Measurements from ENCODE around the gene RGL1. TPM values are rescaled to one million over a fixed set of nuclear protein-coding genes. Genes with fewer than 3 reads are reported as not detected.

The RGL1 gene
- total RNA-seq, 2 donors from 2014 or later, result 26.3 to 34.0 TPM

- DNase-seq (ENCODE audit: low spot score), result no peak
- intact Hi-C loops (cut with DNase I), result loop anchor here in 1 of 2 donors (5.0 kb wide), 1 partner anchor 1244 kb away; no protein-coding TSS in a partner anchor
These were observed 126.8 kb downstream of the RGL1 start for GRCh38 chr1:183931646-183932271.

- DNase-seq (ENCODE audit: low spot score), result peak; percentile 94
- intact Hi-C loops (cut with DNase I), result loop anchor here in 1 of 2 donors (5.0 kb wide), 1 partner anchor 1245 kb away; no protein-coding TSS in a partner anchor
These were observed 127.5 kb downstream of the RGL1 start for GRCh38 chr1:183932412-183932811.

GRCh38 chr1:183933528-183934179, 128.7 kb downstream of the RGL1 start:
- intact Hi-C loops (cut with DNase I), result loop anchor here in 1 of 2 donors (5.0 kb wide), 1 partner anchor 1246 kb away; no protein-coding TSS in a partner anchor
- DNase-seq (ENCODE audit: low spot score), result no peak

- intact Hi-C loops (cut with DNase I), result loop anchor here in 1 of 2 donors (5.0 kb wide), 1 partner anchor 1247 kb away; no protein-coding TSS in a partner anchor
- DNase-seq (ENCODE audit: low spot score), result no peak
These were observed 129.4 kb downstream of the RGL1 start for GRCh38 chr1:183934314-183934713.

- no peak for DNase-seq (ENCODE audit: low spot score)
- intact Hi-C loops (cut with DNase I), result no loop called here
These were observed 131.1 kb downstream of the RGL1 start for GRCh38 chr1:183936009-183936408.

- DNase-seq (ENCODE audit: low spot score), result no peak
- intact Hi-C loops (cut with DNase I), result no loop called here
These were observed 131.9 kb downstream of the RGL1 start for GRCh38 chr1:183936791-183937190.

- intact Hi-C loops (cut with DNase I), result no loop called here
- DNase-seq (ENCODE audit: low spot score), result no peak
These were observed 132.7 kb downstream of the RGL1 start for GRCh38 chr1:183937611-183938010.

GRCh38 chr1:183941001-183941400, 136.1 kb downstream of the RGL1 start:
- intact Hi-C loops (cut with DNase I), result no loop called here
- no peak for DNase-seq (ENCODE audit: low spot score)

- intact Hi-C loops (cut with DNase I), result no loop called here
- no peak for DNase-seq (ENCODE audit: low spot score)
These were observed 138.2 kb downstream of the RGL1 start for GRCh38 chr1:183942933-183943693.

GRCh38 chr1:183945428-183946319, 140.8 kb downstream of the RGL1 start:
- DNase-seq (ENCODE audit: low spot score), result no peak
- intact Hi-C loops (cut with DNase I), result no loop called here

GRCh38 chr1:183946320-183946613, 141.3 kb downstream of the RGL1 start:
- intact Hi-C loops (cut with DNase I), result no loop called here
- DNase-seq (ENCODE audit: low spot score), result no peak

- intact Hi-C loops (cut with DNase I), result no loop called here
These were observed 143.1 kb downstream of the RGL1 start for GRCh38 chr1:183947988-183948387.

GRCh38 chr1:183952101-183952500, 147.2 kb downstream of the RGL1 start:
- no peak for DNase-seq (ENCODE audit: low spot score)
- intact Hi-C loops (cut with DNase I), result no loop called here

More at GRCh38 chr1:183947988-183948387, 143.1 kb downstream of the RGL1 start:
- no peak for DNase-seq (ENCODE audit: low spot score)

- no peak for DNase-seq (ENCODE audit: low spot score)
- intact Hi-C loops (cut with DNase I), result no loop called here
These were observed 148.1 kb downstream of the RGL1 start for GRCh38 chr1:183953031-183953430.

- intact Hi-C loops (cut with DNase I), result no loop called here
- DNase-seq (ENCODE audit: low spot score), result no peak
These were observed 149.6 kb downstream of the RGL1 start for GRCh38 chr1:183954496-183954895.

GRCh38 chr1:183956559-183957188, 151.8 kb downstream of the RGL1 start:
- DNase-seq (ENCODE audit: low spot score), result no peak
- intact Hi-C loops (cut with DNase I), result no loop called here

GRCh38 chr1:183957216-183957830, 152.4 kb downstream of the RGL1 start:
- peak; percentile 86 for DNase-seq (ENCODE audit: low spot score)
- intact Hi-C loops (cut with DNase I), result no loop called here

GRCh38 chr1:183958958-183959357, 154.0 kb downstream of the RGL1 start:
- intact Hi-C loops (cut with DNase I), result no loop called here

More at GRCh38 chr1:183958958-183959357, 154.0 kb downstream of the RGL1 start:
- DNase-seq (ENCODE audit: low spot score), result no peak
